Osteocyte (in vitro differentiated cells): Measurements from ENCODE around the gene PHF21A. TPM values are rescaled to one million over a fixed set of nuclear protein-coding genes. Genes with fewer than 3 reads are reported as not detected.
A peak's percentile ranks its signal among the peaks of the same experiment; 100 is the strongest.
"Not testable (repeated sequence)": the region's sequence is repeated elsewhere in the genome, so short reads cannot be mapped to it uniquely, and the experiment has no call there.

ENCODE experiments used
- DNase-seq: peaks from one replicate; pipeline ENCODE4 v3.0.0; 2021; ENCODE audit warnings: mixed read lengths; ENCODE audit not compliant: unreplicated experiment; ENCODE audit errors: extremely low spot score
- H3K27ac Mint-ChIP-seq: one replicate; pipeline ENCODE4 v1.8.0; 2021; ENCODE audit warnings: mild to moderate bottlenecking, mixed read lengths; ENCODE audit not compliant: unreplicated experiment
- H3K27me3 Mint-ChIP-seq: one replicate; pipeline ENCODE4 v1.8.0; 2021; ENCODE audit warnings: mixed read lengths; ENCODE audit not compliant: unreplicated experiment
- H3K36me3 Mint-ChIP-seq: one replicate; pipeline ENCODE4 v1.8.0; 2021; ENCODE audit warnings: mixed read lengths; ENCODE audit not compliant: unreplicated experiment
- H3K4me1 Mint-ChIP-seq: one replicate; pipeline ENCODE4 v1.8.0; 2021; ENCODE audit warnings: mixed read lengths; ENCODE audit not compliant: unreplicated experiment
- H3K4me3 Mint-ChIP-seq: one replicate; pipeline ENCODE4 v1.8.0; 2021; ENCODE audit warnings: mild to moderate bottlenecking, moderate library complexity, mixed read lengths; ENCODE audit not compliant: unreplicated experiment
- H3K9me3 Mint-ChIP-seq: one replicate; pipeline ENCODE4 v1.8.0; 2021; ENCODE audit warnings: mixed read lengths; ENCODE audit not compliant: unreplicated experiment
- CTCF ChIP-seq: fragments of 200-600 bp; sonication (generic); IDR thresholded peaks from 2 replicates; pipeline ENCODE4 v1.5.0; 2021; ENCODE audit warnings: antibody characterized with exemption, mild to moderate bottlenecking, moderate library complexity
- total RNA-seq: library from RNA; stranded (reverse); gene quantifications from 2 replicates; pipeline ENCODE4 v1.2.1, GENCODE V29; 2021

PHF21A gene
- total RNA-seq, 1 donor from 2014 or later = 40.8 TPM

GRCh38 chr11:45905095-45905494 is 216.2 kb downstream of the PHF21A start:
- no peak for TF ChIP-seq CTCF

GRCh38 chr11:45904309-45904915 is 216.8 kb downstream of the PHF21A start:
- Mint-ChIP-seq H3K4me1 (peaks cover 8% of the 10 kb centered on the region), H3K9me3 (no peaks in the 10 kb centered on the region), H3K36me3 (no peaks in the 10 kb centered on the region), H3K27me3 (peaks cover 4% of the 10 kb centered on the region), H3K27ac (no peak overlapping the region), H3K4me3 (no peak overlapping the region)
- DNase-seq = no peak
- no peak for TF ChIP-seq CTCF

More at GRCh38 chr11:45905095-45905494, 216.2 kb downstream of the PHF21A start:
- no peak for DNase-seq
- Mint-ChIP-seq H3K36me3 (no peaks in the 10 kb centered on the region), H3K4me1 (peaks cover 7% of the 10 kb centered on the region), H3K4me3 (no peak overlapping the region), H3K9me3 (no peaks in the 10 kb centered on the region), H3K27me3 (peaks cover 4% of the 10 kb centered on the region), H3K27ac (no peak overlapping the region)

GRCh38 chr11:45902452-45903380 is 218.5 kb downstream of the PHF21A start:
- Mint-ChIP-seq H3K4me3 (no peak overlapping the region), H3K36me3 (no peaks in the 10 kb centered on the region), H3K4me1 (peaks cover 12% of the 10 kb centered on the region), H3K27ac (no peak overlapping the region), H3K27me3 (peaks cover 4% of the 10 kb centered on the region), H3K9me3 (no peaks in the 10 kb centered on the region)
- no peak for TF ChIP-seq CTCF
- no peak for DNase-seq

GRCh38 chr11:45901626-45902025 is 219.6 kb downstream of the PHF21A start:
- Mint-ChIP-seq H3K27ac (no peak overlapping the region), H3K27me3 (peaks cover 4% of the 10 kb centered on the region), H3K9me3 (no peaks in the 10 kb centered on the region), H3K36me3 (no peaks in the 10 kb centered on the region), H3K4me1 (peaks cover 12% of the 10 kb centered on the region), H3K4me3 (no peak overlapping the region)
- TF ChIP-seq CTCF = no peak
- no peak for DNase-seq

GRCh38 chr11:45900916-45901617 is 220.2 kb downstream of the PHF21A start:
- Mint-ChIP-seq H3K9me3 (no peaks in the 10 kb centered on the region), H3K27ac (no peak overlapping the region), H3K27me3 (peaks cover 4% of the 10 kb centered on the region), H3K36me3 (no peaks in the 10 kb centered on the region), H3K4me1 (peaks cover 12% of the 10 kb centered on the region), H3K4me3 (peak overlapping the region; percentile 73)
- TF ChIP-seq CTCF = no peak
- DNase-seq = no peak

- DNase-seq, H3K27me3 Mint-ChIP-seq, H3K36me3 Mint-ChIP-seq, H3K9me3 Mint-ChIP-seq: not testable (repeated sequence)
- Mint-ChIP-seq H3K4me1 (peaks cover 12% of the 10 kb centered on the region), H3K27ac (peak overlapping the region; percentile 45), H3K4me3 (peak overlapping the region; percentile 73)
Observed at GRCh38 chr11:45900175-45900800, 221.0 kb downstream of the PHF21A start.
